Astrocyte (in vitro differentiated cells and primary cell): ENCODE measurements around the gene PINLYP. TPM values are rescaled to one million over a fixed set of nuclear protein-coding genes. Genes with fewer than 3 reads are reported as not detected.

Source experiments
- DNase-seq: peaks from one replicate; pipeline ENCODE4 v3.0.0-alpha.2; 2010; ENCODE audit warnings: low read depth
- FAIRE-seq: peaks from 2 replicates; lab custom pipeline; 2011; peaks lifted over from hg19 to GRCh38; lab: Jason Lieb, UNC
- H2AFZ ChIP-seq: 2 replicates; pipeline ENCODE4 v1.6.0; 2012; ENCODE audit warnings: low read depth, low read length, inconsistent platforms
- H3K27ac ChIP-seq: 2 replicates; pipeline ENCODE4 v1.5.1; 2011; ENCODE audit warnings: low read depth, low read length, inconsistent platforms
- H3K27me3 ChIP-seq: 2 replicates; pipeline ENCODE4 v1.6.0; 2011; ENCODE audit warnings: low read length, inconsistent platforms; ENCODE audit not compliant: insufficient read depth
- H3K36me3 ChIP-seq: 2 replicates; pipeline ENCODE4 v1.5.1; 2011; ENCODE audit warnings: low read length, inconsistent platforms; ENCODE audit not compliant: insufficient read depth
- H3K4me1 ChIP-seq: 2 replicates; pipeline ENCODE4 v1.5.1; 2011; ENCODE audit warnings: low read length, inconsistent platforms; ENCODE audit not compliant: insufficient read depth
- H3K4me2 ChIP-seq: 2 replicates; pipeline ENCODE4 v1.6.0; 2012; ENCODE audit warnings: low read length, inconsistent platforms
- H3K4me3 ChIP-seq: 2 replicates; pipeline ENCODE4 v1.5.1; 2011; ENCODE audit warnings: low read depth, mild to moderate bottlenecking, low read length, inconsistent platforms; ENCODE audit not compliant: insufficient read depth
- H3K79me2 ChIP-seq: 2 replicates; pipeline ENCODE4 v1.6.0; 2012; ENCODE audit warnings: mild to moderate bottlenecking, low read length, inconsistent platforms; ENCODE audit not compliant: insufficient read depth
- H3K9ac ChIP-seq: 2 replicates; pipeline ENCODE4 v1.6.0; 2012; ENCODE audit warnings: mild to moderate bottlenecking, low read length, inconsistent platforms
- H3K9me3 ChIP-seq: 2 replicates; pipeline ENCODE4 v1.5.1; 2012; ENCODE audit warnings: low read depth, mild to moderate bottlenecking, low read length, inconsistent platforms; ENCODE audit not compliant: insufficient read depth
- H4K20me1 ChIP-seq: 2 replicates; pipeline ENCODE4 v1.6.0; 2012; ENCODE audit warnings: low read length, inconsistent platforms; ENCODE audit not compliant: insufficient read depth
- H3K27ac Mint-ChIP-seq: one replicate; pipeline ENCODE4 v1.8.0; 2021; ENCODE audit warnings: mild to moderate bottlenecking, mixed read lengths; ENCODE audit not compliant: unreplicated experiment
- H3K27me3 Mint-ChIP-seq: one replicate; pipeline ENCODE4 v1.8.0; 2021; ENCODE audit warnings: low read depth, mixed read lengths; ENCODE audit not compliant: unreplicated experiment
- H3K36me3 Mint-ChIP-seq: one replicate; pipeline ENCODE4 v1.8.0; 2021; ENCODE audit warnings: low read depth, mixed read lengths; ENCODE audit not compliant: unreplicated experiment
- H3K4me1 Mint-ChIP-seq: one replicate; pipeline ENCODE4 v1.8.0; 2021; ENCODE audit warnings: low read depth, mixed read lengths; ENCODE audit not compliant: unreplicated experiment
- H3K4me3 Mint-ChIP-seq: one replicate; pipeline ENCODE4 v1.8.0; 2021; ENCODE audit warnings: mild to moderate bottlenecking, moderate library complexity, mixed read lengths; ENCODE audit not compliant: unreplicated experiment
- H3K9me3 Mint-ChIP-seq: one replicate; pipeline ENCODE4 v1.8.0; 2021; ENCODE audit warnings: mild to moderate bottlenecking, mixed read lengths; ENCODE audit not compliant: unreplicated experiment
- EZH2 ChIP-seq: IDR thresholded peaks from 2 replicates; pipeline ENCODE4 v1.6.1; 2012; ENCODE audit warnings: mild to moderate bottlenecking, low read length, inconsistent platforms; ENCODE audit not compliant: insufficient read depth
- total RNA-seq: library from RNA; stranded (reverse); gene quantifications from 2 replicates; pipeline ENCODE4 v1.2.1, GENCODE V29; 2021
- TF ChIP-seq, protein P1 (sequence below): IDR thresholded peaks from 2 replicates; pipeline ENCODE4 v1.5.1; 2011; ENCODE audit warnings: low read depth, mild to moderate bottlenecking, inconsistent platforms, low read length, moderate library complexity; ENCODE audit not compliant: insufficient read depth

PINLYP gene
- total RNA-seq, 1 donor from 2014 or later, result 0.30 TPM

DNA sequence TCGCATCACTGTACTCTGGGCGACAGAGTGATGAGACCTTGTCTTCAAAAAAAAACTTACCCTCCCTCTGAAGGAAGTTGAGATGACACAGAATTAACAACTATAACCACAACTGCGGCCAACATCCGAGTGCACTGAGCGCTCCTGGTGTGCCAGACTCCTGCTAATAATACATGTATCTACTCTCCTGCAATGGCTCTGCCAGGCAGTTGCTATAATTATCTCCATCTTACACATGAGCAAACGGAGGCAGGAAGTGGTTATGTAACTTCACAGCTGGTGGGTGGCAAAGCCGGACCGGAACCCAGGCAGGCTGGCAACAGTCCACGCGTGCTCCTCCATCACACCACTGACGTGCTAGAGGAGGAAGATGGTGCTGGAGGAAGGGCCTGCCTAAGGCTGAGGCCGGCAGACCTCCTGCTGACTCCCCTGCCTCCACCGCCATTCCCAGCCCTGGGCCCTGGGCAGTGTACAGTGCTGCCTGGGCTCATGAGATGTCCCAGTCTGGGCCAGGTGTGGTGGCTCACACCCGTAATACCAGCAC is 12.8 kb upstream of the PINLYP start:
- H3K9ac ChIP-seq, result peak overlapping the region; percentile 12
- FAIRE-seq (peak; percentile 97), DNase-seq (peak; percentile 89)
- H3K9me3 ChIP-seq, result no peaks in the 10 kb centered on the region
- H3K27ac Mint-ChIP-seq, result no peak overlapping the region
- peaks cover 4% of the 10 kb centered on the region for H3K36me3 ChIP-seq
- H3K4me1 Mint-ChIP-seq, result peaks cover 7% of the 10 kb centered on the region
- no peak overlapping the region for H3K4me3 Mint-ChIP-seq
- H3K27me3 ChIP-seq, result no peaks in the 10 kb centered on the region
- peaks cover 2% of the 10 kb centered on the region for H3K9me3 Mint-ChIP-seq
- TF ChIP-seq, protein P1, sequence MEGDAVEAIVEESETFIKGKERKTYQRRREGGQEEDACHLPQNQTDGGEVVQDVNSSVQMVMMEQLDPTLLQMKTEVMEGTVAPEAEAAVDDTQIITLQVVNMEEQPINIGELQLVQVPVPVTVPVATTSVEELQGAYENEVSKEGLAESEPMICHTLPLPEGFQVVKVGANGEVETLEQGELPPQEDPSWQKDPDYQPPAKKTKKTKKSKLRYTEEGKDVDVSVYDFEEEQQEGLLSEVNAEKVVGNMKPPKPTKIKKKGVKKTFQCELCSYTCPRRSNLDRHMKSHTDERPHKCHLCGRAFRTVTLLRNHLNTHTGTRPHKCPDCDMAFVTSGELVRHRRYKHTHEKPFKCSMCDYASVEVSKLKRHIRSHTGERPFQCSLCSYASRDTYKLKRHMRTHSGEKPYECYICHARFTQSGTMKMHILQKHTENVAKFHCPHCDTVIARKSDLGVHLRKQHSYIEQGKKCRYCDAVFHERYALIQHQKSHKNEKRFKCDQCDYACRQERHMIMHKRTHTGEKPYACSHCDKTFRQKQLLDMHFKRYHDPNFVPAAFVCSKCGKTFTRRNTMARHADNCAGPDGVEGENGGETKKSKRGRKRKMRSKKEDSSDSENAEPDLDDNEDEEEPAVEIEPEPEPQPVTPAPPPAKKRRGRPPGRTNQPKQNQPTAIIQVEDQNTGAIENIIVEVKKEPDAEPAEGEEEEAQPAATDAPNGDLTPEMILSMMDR, result no peak
- TF ChIP-seq EZH2, result no peak
- no peaks in the 10 kb centered on the region for H4K20me1 ChIP-seq
- peaks cover 11% of the 10 kb centered on the region for H3K4me1 ChIP-seq
- peak overlapping the region; percentile 43 for H3K4me2 ChIP-seq
- peak overlapping the region; percentile 57 for H3K27ac ChIP-seq
- H3K36me3 Mint-ChIP-seq, result peaks cover 15% of the 10 kb centered on the region
- H3K27me3 Mint-ChIP-seq, result no peaks in the 10 kb centered on the region
- peaks cover 7% of the 10 kb centered on the region for H3K79me2 ChIP-seq
- H2AFZ ChIP-seq, result no peak overlapping the region
- no peak overlapping the region for H3K4me3 ChIP-seq

DNA sequence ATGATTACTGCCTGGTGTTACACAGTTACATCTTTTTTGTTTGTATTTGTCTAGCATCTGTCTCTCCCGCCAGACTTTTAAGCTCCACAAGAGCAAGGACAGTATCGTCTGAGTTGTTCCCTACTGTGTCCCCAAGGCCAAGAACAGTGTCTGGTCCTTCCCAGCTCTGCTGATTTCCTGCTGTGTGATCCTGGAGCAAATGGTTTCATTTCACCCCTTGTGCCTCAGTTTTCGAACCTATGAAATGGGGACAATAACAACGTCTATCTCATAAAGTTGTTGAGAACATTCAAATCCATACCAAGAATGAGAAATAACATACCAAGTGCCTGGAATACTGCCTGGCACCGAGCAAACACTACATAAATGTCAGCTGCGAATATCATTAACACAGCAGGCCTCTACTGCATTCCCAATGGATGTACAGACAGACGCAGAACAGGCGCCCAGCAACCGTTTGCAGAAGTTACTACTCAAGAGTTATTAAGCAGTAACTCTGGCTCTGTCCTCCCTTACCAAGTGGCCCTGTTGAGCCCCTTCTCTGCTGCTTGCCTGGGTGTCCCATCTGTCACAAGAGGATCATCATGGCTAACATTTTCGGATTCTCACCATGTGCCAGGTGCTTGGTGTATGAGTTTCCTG is 11.7 kb upstream of the PINLYP start:
- Mint-ChIP-seq H3K4me1 (peaks cover 7% of the 10 kb centered on the region), H3K27me3 (no peaks in the 10 kb centered on the region), H3K27ac (no peak overlapping the region), H3K9me3 (peaks cover 2% of the 10 kb centered on the region), H3K36me3 (peaks cover 15% of the 10 kb centered on the region), H3K4me3 (no peak overlapping the region)
- TF ChIP-seq, protein P1, result no peak
- TF ChIP-seq EZH2, result no peak
- Histone ChIP-seq H3K27ac (no peak overlapping the region), H3K9me3 (no peaks in the 10 kb centered on the region), H4K20me1 (no peaks in the 10 kb centered on the region), H3K36me3 (peaks cover 4% of the 10 kb centered on the region), H3K79me2 (peaks cover 7% of the 10 kb centered on the region), H2AFZ (no peak overlapping the region), H3K4me1 (peaks cover 11% of the 10 kb centered on the region), H3K4me3 (no peak overlapping the region), H3K4me2 (no peak overlapping the region), H3K27me3 (no peaks in the 10 kb centered on the region), H3K9ac (no peak overlapping the region)
- no peak for DNase-seq
- no peak for FAIRE-seq

DNA sequence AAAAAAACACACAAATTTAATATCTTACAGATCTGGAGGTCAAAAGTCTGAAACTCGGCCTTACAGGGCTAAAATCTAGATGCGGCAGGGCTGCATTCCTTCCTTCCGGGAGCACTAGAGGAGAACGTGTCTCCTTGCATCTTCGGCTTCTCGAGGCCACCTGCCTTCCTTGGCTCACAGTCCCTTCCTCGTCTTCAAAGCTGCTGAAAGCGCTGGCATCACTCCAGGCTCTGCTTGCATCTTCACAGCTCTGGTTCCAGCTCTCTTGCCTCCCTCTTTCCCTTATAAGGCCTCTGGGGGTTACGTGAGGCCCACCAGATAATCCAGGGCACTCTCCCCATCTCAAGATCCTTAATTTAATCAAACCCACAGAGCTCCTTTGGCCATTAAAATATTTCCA is 10.8 kb upstream of the PINLYP start:
- H3K27ac Mint-ChIP-seq, result peak overlapping the region; percentile 27
- no peaks in the 10 kb centered on the region for H3K27me3 ChIP-seq
- DNase-seq (no peak), FAIRE-seq (no peak)
- H3K4me2 ChIP-seq, result no peak overlapping the region
- no peak overlapping the region for H3K27ac ChIP-seq
- H3K79me2 ChIP-seq, result peaks cover 7% of the 10 kb centered on the region
- H3K9me3 ChIP-seq, result no peaks in the 10 kb centered on the region
- H3K9me3 Mint-ChIP-seq, result peaks cover 2% of the 10 kb centered on the region
- peaks cover 15% of the 10 kb centered on the region for H3K36me3 Mint-ChIP-seq
- TF ChIP-seq EZH2, result no peak
- TF ChIP-seq, protein P1, result no peak
- peaks cover 6% of the 10 kb centered on the region for H3K36me3 ChIP-seq
- H3K4me3 ChIP-seq, result no peak overlapping the region
- no peak overlapping the region for H2AFZ ChIP-seq
- H3K4me3 Mint-ChIP-seq, result no peak overlapping the region
- H3K4me1 Mint-ChIP-seq, result peaks cover 7% of the 10 kb centered on the region
- H3K27me3 Mint-ChIP-seq, result no peaks in the 10 kb centered on the region
- H3K4me1 ChIP-seq, result peaks cover 11% of the 10 kb centered on the region
- H3K9ac ChIP-seq, result no peak overlapping the region
- H4K20me1 ChIP-seq, result peaks cover 4% of the 10 kb centered on the region
